ACHN (cell line): Measurements from ENCODE around the gene SLC45A3.
"Not testable (repeated sequence)": the region's sequence is repeated elsewhere in the genome, so short reads cannot be mapped to it uniquely, and the experiment has no call there.

Source experiments
- DNase-seq: peaks from one replicate; pipeline ENCODE4 v3.0.0-alpha.2; 2015
- in situ Hi-C: cut with HindIII; loops from 2 replicates; pipeline ENCODE4 v1.10.0; 2017; ENCODE audit warnings: low sequenced_read_pairs, low pct_ligation_motif_present, low pct_unique_long_range_greater_than_20kb

The SLC45A3 gene

GRCh38 chr1:205680073-205680851 is at the start of gene SLC45A3:
Gene SLC45A3 (minus strand): TSS chr1:205680509. CDS start chr1:205664656, 15,853 bp downstream.
- peak; percentile 28 for DNase-seq
- in situ Hi-C loops, result no loop called here

GRCh38 chr1:205726619-205727125 is 46.4 kb upstream of the SLC45A3 start:
- in situ Hi-C loops, result no loop called here
- DNase-seq, result no peak

GRCh38 chr1:205725514-205725913 is 45.2 kb upstream of the SLC45A3 start:
- no peak for DNase-seq

GRCh38 chr1:205720740-205721139 is 40.4 kb upstream of the SLC45A3 start:
- in situ Hi-C loops, DNase-seq: not testable (repeated sequence)

More at GRCh38 chr1:205725514-205725913, 45.2 kb upstream of the SLC45A3 start:
- in situ Hi-C loops, result no loop called here

- no peak for DNase-seq
- in situ Hi-C loops, result no loop called here
Observed at GRCh38 chr1:205719762-205720161, 39.5 kb upstream of the SLC45A3 start.

- no peak for DNase-seq
- in situ Hi-C loops, result no loop called here
Observed at GRCh38 chr1:205719015-205719414, 38.7 kb upstream of the SLC45A3 start.

- in situ Hi-C loops, result no loop called here
Observed at GRCh38 chr1:205716371-205717132, 36.2 kb upstream of the SLC45A3 start.

GRCh38 chr1:205715628-205716027 is 35.3 kb upstream of the SLC45A3 start:
- in situ Hi-C loops, result no loop called here

More at GRCh38 chr1:205716371-205717132, 36.2 kb upstream of the SLC45A3 start:
- no peak for DNase-seq

GRCh38 chr1:205714906-205715246 is 34.6 kb upstream of the SLC45A3 start:
- in situ Hi-C loops, result no loop called here

More at GRCh38 chr1:205715628-205716027, 35.3 kb upstream of the SLC45A3 start:
- no peak for DNase-seq

GRCh38 chr1:205714190-205714905 is 34.0 kb upstream of the SLC45A3 start:
- in situ Hi-C loops, result no loop called here
- DNase-seq, result no peak

More at GRCh38 chr1:205714906-205715246, 34.6 kb upstream of the SLC45A3 start:
- no peak for DNase-seq

GRCh38 chr1:205711105-205712048 is 31.1 kb upstream of the SLC45A3 start:
- peak; percentile 79 for DNase-seq
- in situ Hi-C loops, result no loop called here

- in situ Hi-C loops, result no loop called here
- DNase-seq, result no peak
Observed at GRCh38 chr1:205710201-205711062, 30.1 kb upstream of the SLC45A3 start.

- DNase-seq, result no peak
- in situ Hi-C loops, result no loop called here
Observed at GRCh38 chr1:205709640-205710039, 29.3 kb upstream of the SLC45A3 start.

- in situ Hi-C loops, result no loop called here
- DNase-seq, result peak; percentile 11
Observed at GRCh38 chr1:205709059-205709398, 28.7 kb upstream of the SLC45A3 start.

- no peak for DNase-seq
- in situ Hi-C loops, result no loop called here
Observed at GRCh38 chr1:205706601-205707502, 26.5 kb upstream of the SLC45A3 start.

GRCh38 chr1:205704903-205705302 is 24.6 kb upstream of the SLC45A3 start:
- no peak for DNase-seq
- in situ Hi-C loops, result no loop called here
